ENCODE results near the gene CXCL13.
"Not testable (repeated sequence)": the region's sequence is repeated elsewhere in the genome, so short reads cannot be mapped to it uniquely, and the experiment has no call there.

Gene CXCL13

GRCh38 chr4:77605210-77605902 lies at the start of gene CXCL13:
CXCL13 (plus strand) TSS chr4:77605820; CDS start chr4:77605866, 46 bp downstream.
- no peak for FAIRE-seq

GRCh38 chr4:77560170-77560569 lies 45.5 kb upstream of the CXCL13 start:
- no peak for FAIRE-seq

GRCh38 chr4:77561720-77562119 lies 43.9 kb upstream of the CXCL13 start:
- FAIRE-seq: not testable (repeated sequence)

GRCh38 chr4:77564231-77564630 lies 41.4 kb upstream of the CXCL13 start:
- FAIRE-seq: no peak

- FAIRE-seq: no peak
Observed at GRCh38 chr4:77566148-77566547, 39.5 kb upstream of the CXCL13 start.

- no peak for FAIRE-seq
Observed at GRCh38 chr4:77567549-77567948, 38.1 kb upstream of the CXCL13 start.

GRCh38 chr4:77570508-77571214 lies 35.0 kb upstream of the CXCL13 start:
- FAIRE-seq: not testable (repeated sequence)

GRCh38 chr4:77576351-77576750 lies 29.3 kb upstream of the CXCL13 start:
- no peak for FAIRE-seq

GRCh38 chr4:77578145-77578544 lies 27.5 kb upstream of the CXCL13 start:
- FAIRE-seq: no peak

GRCh38 chr4:77579406-77580076 lies 26.1 kb upstream of the CXCL13 start:
- no peak for FAIRE-seq

- FAIRE-seq: no peak
Observed at GRCh38 chr4:77581724-77582123, 23.9 kb upstream of the CXCL13 start.

- no peak for FAIRE-seq
Observed at GRCh38 chr4:77582156-77582555, 23.5 kb upstream of the CXCL13 start.

- no peak for FAIRE-seq
Observed at GRCh38 chr4:77582711-77583110, 22.9 kb upstream of the CXCL13 start.

GRCh38 chr4:77586951-77587383 lies 18.7 kb upstream of the CXCL13 start:
- FAIRE-seq: no peak

GRCh38 chr4:77590482-77590881 lies 15.1 kb upstream of the CXCL13 start:
- FAIRE-seq: no peak

- FAIRE-seq: no peak
Observed at GRCh38 chr4:77591532-77591931, 14.1 kb upstream of the CXCL13 start.

- FAIRE-seq: no peak
Observed at GRCh38 chr4:77593101-77593500, 12.5 kb upstream of the CXCL13 start.

GRCh38 chr4:77593993-77594392 lies 11.6 kb upstream of the CXCL13 start:
- FAIRE-seq: no peak

GRCh38 chr4:77595364-77595973 lies 10.2 kb upstream of the CXCL13 start:
- no peak for FAIRE-seq

- no peak for FAIRE-seq
Observed at GRCh38 chr4:77599378-77599777, 6.2 kb upstream of the CXCL13 start.

GRCh38 chr4:77600521-77601451 lies 4.8 kb upstream of the CXCL13 start:
- no peak for FAIRE-seq

- FAIRE-seq: no peak
Observed at GRCh38 chr4:77601614-77602187, 3.9 kb upstream of the CXCL13 start.

Data from colon (tissue), 2 donors.